ENCODE measurements around the gene ATXN10.

ATXN10 gene

DNA sequence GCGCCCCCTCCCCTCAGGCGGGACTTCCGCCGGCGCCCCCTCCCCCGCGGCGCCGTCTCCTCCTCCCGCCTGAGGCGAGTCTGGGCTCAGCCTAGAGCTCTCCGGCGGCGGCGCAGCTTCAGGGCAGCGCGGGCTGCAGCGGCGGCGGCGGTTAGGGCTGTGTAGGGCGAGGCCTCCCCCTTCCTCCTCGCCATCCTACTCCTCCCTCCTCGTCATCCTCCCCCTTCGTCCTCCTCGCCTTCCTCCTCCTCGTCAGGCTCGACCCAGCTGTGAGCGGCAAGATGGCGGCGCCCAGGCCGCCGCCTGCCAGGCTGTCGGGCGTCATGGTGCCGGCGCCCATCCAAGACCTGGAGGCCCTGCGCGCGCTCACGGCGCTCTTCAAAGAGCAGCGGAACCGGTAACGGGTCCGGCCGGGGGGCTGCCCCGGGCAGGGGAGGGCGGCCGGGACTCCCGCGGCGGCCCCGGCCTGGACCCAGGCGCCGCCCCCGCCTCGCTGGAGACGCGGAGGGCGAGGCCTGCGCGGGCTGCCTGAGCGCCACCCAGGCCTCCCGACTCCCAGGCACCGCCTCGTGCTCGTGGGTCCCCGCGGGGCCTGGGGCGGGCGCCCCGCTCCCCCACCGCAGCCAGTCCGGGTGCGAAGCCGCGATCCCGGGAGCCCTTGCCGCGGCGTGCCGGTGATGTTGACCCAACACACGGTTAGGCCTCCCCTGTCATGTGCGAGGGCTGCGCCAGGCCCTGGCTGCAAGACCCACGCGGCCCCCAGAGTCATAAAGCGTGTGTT is at the start of gene ATXN10:
Gene ATXN10, plus strand, starts transcription at position 52 of the 781 bp plus-strand sequence. Its CDS starts 230 bp downstream, at position 282.
- TF ChIP-seq GATA3 (IDR thresholded peaks at IDR 0.05; ENCODE audit: low read depth, low read length) (no peak), GATA2 (IDR thresholded peaks at IDR 0.05; ENCODE audit: low read depth, low read length) (no peak)

GRCh38 chr22:45621836-45622600 is 49.6 kb upstream of the ATXN10 start:
- TF ChIP-seq GATA2 (IDR thresholded peaks at IDR 0.05; ENCODE audit: low read depth, low read length), result no peak
- no peak for TF ChIP-seq GATA3 (IDR thresholded peaks at IDR 0.05; ENCODE audit: low read depth, low read length)

DNA sequence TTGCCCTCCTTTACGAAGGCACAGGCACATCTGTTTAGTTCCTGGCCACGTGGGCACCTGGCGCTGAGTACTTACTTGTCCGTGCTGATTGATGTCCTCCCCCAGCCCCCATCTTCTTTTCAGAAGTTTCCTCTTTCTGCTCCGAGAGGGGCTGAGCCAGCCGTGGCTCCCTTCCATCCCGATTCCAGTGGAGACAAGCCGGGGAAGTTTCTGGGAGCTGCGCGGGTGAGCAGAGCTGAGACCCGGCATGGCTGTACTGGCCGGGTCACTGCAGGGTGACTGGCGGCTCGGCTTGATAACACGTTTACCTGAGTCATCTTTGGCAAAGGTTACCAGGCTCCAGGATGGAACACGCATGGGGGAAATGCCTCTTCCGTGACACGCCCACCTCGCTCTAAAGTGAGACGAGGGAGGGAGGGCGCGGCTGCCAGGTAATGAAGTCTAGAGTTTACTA is 45.4 kb upstream of the ATXN10 start:
- TF ChIP-seq GATA2 (IDR thresholded peaks at IDR 0.05; ENCODE audit: low read depth, low read length), result no peak
- no peak for TF ChIP-seq GATA3 (IDR thresholded peaks at IDR 0.05; ENCODE audit: low read depth, low read length)

DNA sequence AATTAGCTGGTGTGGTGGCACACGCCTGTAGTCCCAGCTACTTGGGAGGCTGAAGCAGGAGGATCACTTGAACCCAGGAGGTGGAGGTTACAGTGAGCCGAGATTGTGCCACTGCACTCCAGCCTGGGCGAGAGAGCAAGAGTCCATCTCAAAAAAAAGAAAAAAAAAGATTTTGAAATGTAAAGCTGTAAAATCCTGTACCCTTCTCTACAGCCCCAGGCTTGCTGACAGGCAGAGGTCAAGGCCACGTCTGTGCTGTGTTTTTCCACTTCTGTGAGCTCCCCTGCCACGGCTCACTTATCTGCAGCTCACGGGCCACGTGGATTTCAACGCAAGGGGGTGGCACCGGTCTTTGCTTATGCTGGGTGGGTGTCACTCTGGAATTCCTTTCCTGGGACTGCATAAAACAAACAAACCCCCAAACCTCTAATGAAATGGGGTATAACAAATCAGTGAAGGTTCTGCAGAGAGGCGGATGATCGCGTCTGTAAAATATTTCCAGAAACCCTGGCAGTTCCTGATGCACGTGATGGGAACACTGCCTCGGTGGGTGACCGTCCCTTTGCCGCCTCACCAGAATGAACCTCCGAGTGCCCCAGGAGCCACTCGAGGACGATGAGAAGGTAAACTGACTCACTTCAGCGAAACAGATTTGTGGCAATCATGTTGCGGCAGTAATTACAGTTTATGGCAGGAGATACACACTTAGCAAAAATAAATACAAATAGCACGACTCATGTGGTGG is 44.0 kb upstream of the ATXN10 start:
- TF ChIP-seq GATA3 (IDR thresholded peaks at IDR 0.05; ENCODE audit: low read depth, low read length) (no peak), GATA2 (IDR thresholded peaks at IDR 0.05; ENCODE audit: low read depth, low read length) (no peak)

GRCh38 chr22:45628515-45628914 is 43.1 kb upstream of the ATXN10 start:
- TF ChIP-seq GATA3 (IDR thresholded peaks at IDR 0.05; ENCODE audit: low read depth, low read length) (no peak), GATA2 (IDR thresholded peaks at IDR 0.05; ENCODE audit: low read depth, low read length) (no peak)

DNA sequence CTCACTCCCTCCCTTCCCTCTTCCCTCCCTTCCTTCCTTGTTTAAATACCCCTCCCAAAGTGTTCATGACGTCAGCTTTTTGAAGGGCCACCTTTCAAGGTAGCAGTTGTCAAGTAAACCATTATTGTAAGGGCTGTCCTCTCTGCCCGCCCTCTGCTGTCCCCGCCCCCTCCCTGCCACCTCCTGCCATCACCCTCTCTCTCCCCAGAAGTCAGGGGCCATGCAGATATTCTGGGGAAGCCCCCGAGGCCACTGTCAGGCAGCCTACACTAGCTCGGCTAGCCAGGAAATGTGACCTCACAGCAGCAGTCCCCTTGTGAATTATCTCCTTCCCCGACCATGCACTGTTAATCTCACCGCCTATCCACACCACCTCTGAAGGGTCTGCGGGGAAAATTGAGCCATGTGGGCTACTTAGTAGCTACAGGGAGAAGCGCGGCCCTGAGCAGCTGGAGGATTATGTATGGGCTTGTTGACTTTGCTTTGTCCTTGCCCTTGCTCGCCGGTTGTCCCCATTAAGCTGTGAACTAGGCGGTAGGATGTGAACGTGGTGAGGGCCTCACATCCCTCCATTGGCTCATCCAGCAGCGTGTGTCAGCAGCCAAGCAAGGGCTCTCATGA is 42.1 kb upstream of the ATXN10 start:
- TF ChIP-seq GATA2 (IDR thresholded peaks at IDR 0.05; ENCODE audit: low read depth, low read length) (no peak), GATA3 (IDR thresholded peaks at IDR 0.05; ENCODE audit: low read depth, low read length) (no peak)

DNA sequence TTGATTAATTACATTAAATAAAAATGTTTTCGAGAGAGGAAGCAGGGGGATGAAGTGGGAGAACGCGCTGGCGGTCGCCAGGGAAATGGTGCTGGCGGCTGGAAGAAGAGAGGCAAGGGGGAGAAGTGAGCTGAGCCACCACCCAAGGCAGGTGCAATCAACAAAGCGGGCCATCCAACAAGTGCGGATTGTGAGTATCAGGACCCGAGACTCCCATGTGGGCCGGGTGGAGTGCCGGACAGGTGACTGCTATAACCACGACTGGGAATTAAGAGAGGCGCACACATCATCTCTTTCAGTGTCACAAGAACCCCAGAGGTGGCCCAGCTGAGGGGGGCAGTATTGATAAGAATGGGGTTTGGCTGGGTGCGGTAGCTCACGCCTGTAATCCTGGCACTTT is 41.2 kb upstream of the ATXN10 start:
- no peak for TF ChIP-seq GATA3 (IDR thresholded peaks at IDR 0.05; ENCODE audit: low read depth, low read length)
- TF ChIP-seq GATA2 (IDR thresholded peaks at IDR 0.05; ENCODE audit: low read depth, low read length), result no peak

- no peak for TF ChIP-seq GATA3 (IDR thresholded peaks at IDR 0.05; ENCODE audit: low read depth, low read length)
- no peak for TF ChIP-seq GATA2 (IDR thresholded peaks at IDR 0.05; ENCODE audit: low read depth, low read length)
Measured at GRCh38 chr22:45631140-45631840, 40.3 kb upstream of the ATXN10 start.

- TF ChIP-seq GATA3 (IDR thresholded peaks at IDR 0.05; ENCODE audit: low read depth, low read length) (no peak), GATA2 (IDR thresholded peaks at IDR 0.05; ENCODE audit: low read depth, low read length) (no peak)
Measured at GRCh38 chr22:45631841-45632238, 39.8 kb upstream of the ATXN10 start.

DNA sequence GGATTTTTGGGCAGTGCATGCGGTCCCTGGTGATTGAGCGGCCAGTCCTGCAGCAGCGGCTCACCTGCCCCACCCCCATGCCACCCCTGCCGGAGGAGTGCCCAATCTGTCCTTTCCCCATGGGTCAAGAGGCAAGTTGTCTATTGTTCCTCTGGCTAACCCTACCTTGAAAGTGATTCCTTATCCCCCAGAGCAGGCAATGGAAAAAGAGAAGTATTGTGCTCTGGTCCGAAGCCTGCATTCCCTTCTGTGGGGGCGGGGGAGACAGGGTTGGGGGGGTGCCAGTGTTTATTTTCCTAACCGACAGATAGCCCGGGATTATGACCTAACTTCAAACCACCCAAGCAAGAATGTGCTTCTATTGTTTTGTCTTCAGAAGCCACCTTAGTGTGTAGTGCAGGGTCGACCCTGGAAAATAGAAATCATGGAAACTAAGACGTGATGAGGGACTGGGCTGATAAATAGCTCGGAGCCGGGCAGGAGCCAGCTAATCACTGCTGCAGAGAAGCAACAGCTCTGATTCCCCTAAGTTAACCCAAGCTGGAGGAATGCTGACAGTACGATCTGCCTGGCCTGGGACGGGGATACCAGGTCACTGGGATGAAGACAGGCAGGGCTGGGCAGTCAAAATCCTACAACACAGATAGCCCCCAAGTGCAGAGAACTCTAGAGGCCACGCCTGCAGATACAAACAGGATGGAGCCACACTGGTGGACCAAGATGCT is 38.7 kb upstream of the ATXN10 start:
- TF ChIP-seq GATA2 (IDR thresholded peaks at IDR 0.05; ENCODE audit: low read depth, low read length) (no peak), GATA3 (IDR thresholded peaks at IDR 0.05; ENCODE audit: low read depth, low read length) (no peak)

DNA sequence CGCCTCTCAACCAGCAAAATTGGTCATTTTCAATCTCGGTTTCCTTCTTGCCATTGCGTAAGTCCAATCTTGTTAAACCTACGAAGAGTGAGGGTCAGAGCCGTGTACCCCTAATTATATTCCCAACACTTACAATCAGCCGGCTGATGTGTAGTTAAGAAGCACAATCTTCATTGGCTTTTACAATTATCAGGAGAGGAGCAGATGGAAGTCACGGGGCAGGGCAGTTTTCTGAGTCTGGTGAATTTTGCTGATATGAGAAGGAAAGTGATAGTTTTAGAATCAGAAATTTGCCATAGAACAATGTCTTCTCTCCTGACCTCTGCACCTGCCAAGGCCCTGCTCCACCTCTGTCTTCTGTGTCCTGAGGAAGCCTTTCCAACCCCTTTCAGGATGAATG is 35.0 kb upstream of the ATXN10 start:
- TF ChIP-seq GATA2 (IDR thresholded peaks at IDR 0.05; ENCODE audit: low read depth, low read length), result no peak
- TF ChIP-seq GATA3 (IDR thresholded peaks at IDR 0.05; ENCODE audit: low read depth, low read length), result no peak

DNA sequence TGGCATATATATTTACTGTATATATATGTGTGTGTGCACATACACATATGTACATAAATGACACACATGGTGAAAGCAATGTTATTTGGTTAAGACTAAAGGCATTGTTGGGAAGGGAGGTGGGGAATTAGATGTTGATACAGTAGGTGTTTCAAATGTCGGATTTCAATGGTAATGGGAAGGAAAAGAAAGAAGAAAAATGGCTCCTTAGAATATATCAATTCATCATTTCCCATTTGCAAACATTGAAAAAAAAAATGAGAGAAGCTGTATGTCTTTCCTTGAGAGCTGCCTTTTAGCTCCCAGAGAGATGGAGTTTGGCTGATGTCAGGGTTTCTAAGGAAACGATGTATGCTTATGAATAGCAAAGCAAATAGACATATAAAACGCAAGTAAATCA is 33.4 kb upstream of the ATXN10 start:
- TF ChIP-seq GATA3 (IDR thresholded peaks at IDR 0.05; ENCODE audit: low read depth, low read length) (no peak), GATA2 (IDR thresholded peaks at IDR 0.05; ENCODE audit: low read depth, low read length) (no peak)
